Body of pancreas (tissue), 4 donors: ENCODE data around the gene DENND4B.

Source experiments
- POLR2A ChIP-seq, 3 donors: fragments of 450-650 bp; IDR thresholded peaks; one replicate each; pipeline ENCODE4 v1.6.1; 2016; ENCODE audit warnings: antibody characterized with exemption in 3 of 3, mild to moderate bottlenecking in 2 of 3
- TF ChIP-seq, protein P1 (sequence below), 7 experiments: fragments of 450-650 bp in 4 of 7; fragments of 200-600 bp in 3 of 7; sonication (generic) in 3 of 7; IDR thresholded peaks; one replicate each; pipeline ENCODE4 v1.5.1; 2016 to 2019; ENCODE audit warnings: antibody characterized with exemption in 7 of 7

GRCh38 chr1:153936011-153936802, 10.3 kb downstream of the DENND4B start:
- TF ChIP-seq, protein P1, sequence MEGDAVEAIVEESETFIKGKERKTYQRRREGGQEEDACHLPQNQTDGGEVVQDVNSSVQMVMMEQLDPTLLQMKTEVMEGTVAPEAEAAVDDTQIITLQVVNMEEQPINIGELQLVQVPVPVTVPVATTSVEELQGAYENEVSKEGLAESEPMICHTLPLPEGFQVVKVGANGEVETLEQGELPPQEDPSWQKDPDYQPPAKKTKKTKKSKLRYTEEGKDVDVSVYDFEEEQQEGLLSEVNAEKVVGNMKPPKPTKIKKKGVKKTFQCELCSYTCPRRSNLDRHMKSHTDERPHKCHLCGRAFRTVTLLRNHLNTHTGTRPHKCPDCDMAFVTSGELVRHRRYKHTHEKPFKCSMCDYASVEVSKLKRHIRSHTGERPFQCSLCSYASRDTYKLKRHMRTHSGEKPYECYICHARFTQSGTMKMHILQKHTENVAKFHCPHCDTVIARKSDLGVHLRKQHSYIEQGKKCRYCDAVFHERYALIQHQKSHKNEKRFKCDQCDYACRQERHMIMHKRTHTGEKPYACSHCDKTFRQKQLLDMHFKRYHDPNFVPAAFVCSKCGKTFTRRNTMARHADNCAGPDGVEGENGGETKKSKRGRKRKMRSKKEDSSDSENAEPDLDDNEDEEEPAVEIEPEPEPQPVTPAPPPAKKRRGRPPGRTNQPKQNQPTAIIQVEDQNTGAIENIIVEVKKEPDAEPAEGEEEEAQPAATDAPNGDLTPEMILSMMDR (IDR thresholded peaks at IDR 0.05) = no peak
- no peak for TF ChIP-seq POLR2A (IDR thresholded peaks at IDR 0.05)
